GM18505 (cell line): ENCODE results near the gene RELN.

Experiments
- ATAC-seq: cut with Tn5 transposase; IDR thresholded peaks from one replicate; pipeline ENCODE4 v1.9.1; 2021; ENCODE audit not compliant: unreplicated experiment
- POLR2A ChIP-seq: IDR thresholded peaks from 4 replicates; pipeline ENCODE4 v1.6.1; 2011; ENCODE audit warnings: borderline replicate concordance; ENCODE audit not compliant: insufficient read depth, insufficient read length; ENCODE audit errors: extremely low read depth

Gene RELN

DNA sequence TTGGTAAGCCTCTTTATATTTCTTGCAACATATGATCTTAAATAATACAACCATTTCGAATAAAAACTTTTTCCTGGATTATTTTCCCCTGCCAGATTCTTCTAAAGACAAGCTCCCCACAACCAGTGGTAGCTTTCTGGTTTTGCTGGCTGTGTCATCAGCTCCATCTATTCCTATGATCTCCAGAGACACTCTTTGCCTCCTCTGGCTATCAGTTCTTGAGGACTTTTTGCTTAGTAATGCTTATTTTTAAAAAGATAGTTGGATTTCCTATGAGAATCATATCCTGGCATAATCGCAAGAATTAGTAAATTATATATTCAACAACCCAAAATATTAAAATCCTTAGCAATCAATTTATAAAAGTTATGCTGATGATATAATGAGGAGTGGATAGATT, 439.7 kb downstream of the RELN start:
- no peak for TF ChIP-seq POLR2A
- ATAC-seq, result no peak

DNA sequence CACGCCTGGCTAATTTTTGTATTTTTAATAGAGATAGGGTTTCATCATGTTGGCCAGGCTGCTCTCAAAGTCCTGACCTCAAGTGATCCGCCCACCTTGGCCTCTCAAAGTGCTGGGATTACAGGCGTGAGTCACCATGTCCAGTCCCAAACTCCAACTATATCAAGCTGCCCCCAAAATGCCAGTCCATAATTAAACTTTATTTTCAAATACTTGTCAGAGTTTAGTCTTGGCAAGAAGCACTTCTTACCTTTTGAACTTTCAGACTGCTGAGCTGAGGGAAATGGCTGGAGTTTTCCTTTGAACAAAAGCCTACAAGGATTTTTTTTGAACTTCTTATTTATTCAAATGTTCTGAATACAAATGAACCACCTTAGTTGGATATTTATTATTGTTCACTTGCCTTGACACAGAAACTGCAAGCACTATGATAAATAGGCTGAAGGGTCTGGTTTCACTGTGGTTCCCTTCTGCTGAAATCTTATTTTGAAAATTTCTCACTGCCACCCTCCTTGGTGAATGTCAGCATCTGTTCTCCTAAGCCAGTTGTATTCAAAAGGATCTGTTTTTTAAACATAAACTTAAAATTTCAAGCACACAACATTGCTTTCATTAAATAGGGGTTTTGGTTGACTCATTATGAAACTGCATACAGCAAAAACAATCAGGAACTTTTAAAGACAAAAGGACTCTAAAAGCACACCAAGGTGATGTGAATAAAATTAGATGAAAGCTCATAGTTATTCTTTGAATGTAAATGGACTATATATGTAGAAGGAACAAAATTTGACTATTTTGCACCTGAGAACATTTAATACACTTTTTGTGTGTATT, 441.8 kb downstream of the RELN start:
- ATAC-seq, result no peak
- no peak for TF ChIP-seq POLR2A

GRCh38 chr7:103542470-103542869, 447.0 kb downstream of the RELN start:
- TF ChIP-seq POLR2A, result no peak
- ATAC-seq, result no peak

DNA sequence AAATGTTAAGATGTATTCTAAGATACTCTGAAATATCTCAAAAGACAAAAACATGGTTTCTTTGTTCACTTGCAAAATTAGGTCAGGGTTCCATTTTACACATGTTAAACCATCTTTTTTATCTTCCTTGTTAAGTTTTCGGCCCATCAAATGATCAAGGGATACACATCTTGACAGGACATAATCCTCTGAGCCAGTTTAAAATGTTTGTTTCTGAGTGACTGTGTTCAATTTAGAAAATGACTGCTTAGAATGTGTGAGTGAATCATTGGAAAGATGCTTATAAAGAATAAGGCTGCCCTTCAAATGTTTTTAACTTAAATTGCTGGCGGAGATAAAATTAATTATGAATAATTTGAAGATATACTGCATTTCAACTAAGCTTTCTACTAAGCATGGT, 447.5 kb downstream of the RELN start:
- no peak for ATAC-seq
- no peak for TF ChIP-seq POLR2A

GRCh38 chr7:103541026-103541425, 448.4 kb downstream of the RELN start:
- TF ChIP-seq POLR2A, result no peak
- ATAC-seq, result no peak

DNA sequence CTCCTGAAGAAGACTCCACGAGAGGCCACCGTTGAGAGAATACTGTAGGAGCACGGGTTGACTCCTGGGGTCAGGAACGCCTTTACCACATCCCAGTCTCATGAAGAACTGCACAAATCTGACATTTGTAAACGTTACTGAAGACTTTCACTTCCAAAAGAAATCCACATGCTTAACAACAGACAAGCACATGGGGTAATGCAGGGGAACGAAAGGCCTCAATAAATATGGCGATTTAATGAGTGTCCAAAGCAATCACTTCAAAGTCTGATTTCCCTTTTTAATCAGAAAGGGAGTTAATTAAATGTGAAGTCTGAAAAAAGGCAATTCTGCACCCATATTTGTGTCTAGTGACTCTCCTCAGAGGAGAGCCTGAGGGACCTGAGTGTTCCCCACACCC, 449.1 kb downstream of the RELN start:
- no peak for ATAC-seq
- no peak for TF ChIP-seq POLR2A

DNA sequence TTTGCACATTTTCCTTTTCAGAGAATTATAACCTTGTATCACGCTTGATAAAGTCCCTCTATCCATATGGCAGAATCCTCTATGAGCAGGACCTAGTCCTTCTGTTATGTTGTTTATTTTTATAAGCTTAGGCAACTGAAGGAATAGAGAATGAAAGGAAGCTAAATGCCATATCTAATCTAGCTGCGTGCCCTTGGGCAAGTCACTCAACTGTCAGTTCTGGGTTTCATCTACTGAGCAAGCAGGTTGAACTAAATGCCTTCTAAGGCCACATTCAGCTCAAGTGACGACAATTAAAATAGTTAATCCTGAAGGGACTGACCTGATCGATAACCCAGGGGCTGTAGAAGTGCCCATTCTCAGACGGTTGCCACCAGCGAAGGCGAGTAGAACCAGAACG, 449.6 kb downstream of the RELN start:
- TF ChIP-seq POLR2A, result no peak
- no peak for ATAC-seq

- TF ChIP-seq POLR2A, result no peak
- ATAC-seq, result no peak
These were observed 450.3 kb downstream of the RELN start for GRCh38 chr7:103538964-103539709.

DNA sequence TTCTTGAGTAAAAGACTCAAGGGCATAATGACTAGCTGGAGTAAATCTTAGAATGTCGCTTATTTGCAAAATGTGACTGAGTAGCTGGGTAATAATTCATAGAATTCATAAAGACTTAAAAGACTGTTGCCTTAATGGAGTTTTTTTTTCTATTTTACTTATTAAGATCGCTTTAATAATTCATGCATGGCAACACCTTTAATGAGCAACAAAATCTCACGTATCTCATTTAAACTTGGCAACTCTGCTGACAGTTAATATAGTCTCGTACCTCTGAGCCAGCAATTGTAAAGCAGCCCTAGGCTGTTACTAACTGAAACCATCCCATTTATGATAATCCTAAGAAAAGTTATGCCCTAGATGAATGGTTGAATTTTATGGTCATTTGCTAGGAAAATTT, 455.7 kb downstream of the RELN start:
- ATAC-seq, result no peak
- no peak for TF ChIP-seq POLR2A

GRCh38 chr7:103532955-103533354, 456.5 kb downstream of the RELN start:
- ATAC-seq, result no peak
- TF ChIP-seq POLR2A, result no peak

DNA sequence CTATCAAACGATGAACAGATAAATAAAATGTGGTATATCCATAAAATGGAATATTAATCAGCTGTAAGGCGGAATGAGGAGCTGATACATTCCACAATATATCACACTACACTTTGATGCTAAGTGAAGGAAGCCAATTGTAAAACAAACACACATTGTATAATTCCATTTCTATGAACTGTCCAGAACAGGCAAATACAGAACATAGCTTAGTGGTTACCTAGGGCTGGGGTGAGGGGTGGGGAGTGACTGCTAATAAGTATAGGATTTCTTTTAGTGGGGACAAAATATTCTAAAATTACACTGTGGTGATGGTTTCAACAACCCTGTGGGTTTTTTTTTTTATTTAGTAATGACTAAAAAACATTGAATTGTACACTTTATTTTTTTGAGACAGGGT, 461.3 kb downstream of the RELN start:
- no peak for ATAC-seq
- TF ChIP-seq POLR2A, result no peak

DNA sequence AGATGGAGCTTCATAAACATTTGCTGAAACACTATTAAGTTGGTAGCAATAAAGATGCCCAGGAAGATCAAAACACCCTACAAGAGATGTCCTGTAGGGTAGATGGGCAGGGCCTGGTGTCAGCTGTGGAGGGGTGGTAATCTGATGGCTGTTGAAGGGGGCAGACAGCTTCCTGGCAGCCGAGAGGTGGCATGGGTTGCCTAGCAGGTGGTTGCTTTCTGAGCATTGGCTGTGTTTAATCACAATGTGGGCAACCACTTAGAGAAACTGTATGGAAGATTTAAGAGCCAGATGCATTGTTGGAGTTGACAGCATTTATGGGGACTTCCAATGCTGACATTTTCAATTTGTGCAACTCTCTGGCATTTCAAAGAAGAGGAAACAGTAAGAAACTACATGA, 463.5 kb downstream of the RELN start:
- no peak for TF ChIP-seq POLR2A
- no peak for ATAC-seq

DNA sequence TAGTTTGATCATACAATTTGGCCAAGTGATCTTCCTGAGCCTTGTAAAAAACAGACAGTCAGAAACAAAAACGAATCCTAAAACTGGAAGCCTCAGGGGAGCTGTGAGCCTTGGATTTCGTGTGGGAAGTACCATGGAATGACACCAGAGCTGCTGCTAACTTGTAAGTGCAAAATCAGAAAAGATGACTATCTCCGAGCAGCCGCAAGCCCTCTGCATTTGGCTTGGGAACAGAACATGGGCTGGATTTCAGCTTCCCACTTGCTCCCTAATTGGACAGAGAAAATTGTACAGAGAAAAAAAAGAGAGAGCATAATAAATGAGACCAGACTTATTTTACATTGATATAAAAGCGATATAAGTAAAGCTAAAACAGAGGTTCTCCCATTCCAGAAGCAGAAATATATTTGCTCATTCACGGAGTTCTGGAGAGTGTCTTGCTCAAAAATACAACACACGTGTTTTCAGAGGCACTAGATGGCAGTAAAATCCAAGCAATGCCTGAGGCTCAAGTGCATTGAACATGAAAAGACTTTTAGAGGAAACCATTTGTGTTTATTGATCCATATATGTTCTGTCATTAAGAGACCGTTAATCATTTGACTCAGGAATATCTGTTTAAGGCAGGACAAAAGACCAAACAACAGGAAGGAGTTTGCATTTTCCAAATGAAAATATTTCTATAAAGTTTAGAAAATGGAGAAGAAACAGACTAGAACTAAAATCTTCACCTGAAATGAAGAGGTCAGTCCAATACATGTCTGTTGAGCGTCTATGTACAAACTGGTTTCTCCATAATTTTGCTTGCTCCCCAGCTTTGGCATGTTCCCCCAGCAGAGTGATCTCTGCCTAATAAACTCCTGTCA, 465.2 kb downstream of the RELN start:
- TF ChIP-seq POLR2A, result no peak
- no peak for ATAC-seq
